Left lung (tissue), 10 donors: ENCODE results near the gene MYO15A. TPM values are rescaled to one million over a fixed set of nuclear protein-coding genes. Genes with fewer than 3 reads are reported as not detected.

Experiments used
- ATAC-seq: fragments of 200-7000 bp; cut with Tn5 transposase; one replicate; pipeline ENCODE4 v1.9.1; 2020; ENCODE audit warnings: moderate library complexity
- DNase-seq, 4 donors: peaks; one replicate each; pipeline ENCODE4 v3.0.0-alpha.2; 2013 to 2020
- H3K27ac ChIP-seq, 2 donors: fragments of 200-600 bp; sonication (generic) in 1 of 2; one replicate each; pipeline versions ENCODE4 v1.5.0 to v1.8.0; 2020 to 2021
- H3K27me3 ChIP-seq, 2 donors: fragments of 200-600 bp; sonication (generic) in 1 of 2; one replicate each; pipeline versions ENCODE4 v1.5.0 to v1.8.0; 2020 to 2021
- H3K36me3 ChIP-seq, 2 donors: fragments of 200-600 bp; sonication (generic) in 1 of 2; one replicate each; pipeline versions ENCODE4 v1.5.0 to v1.8.0; 2020 to 2021
- H3K4me1 ChIP-seq, 2 donors: fragments of 200-600 bp; one replicate each; pipeline ENCODE4 v1.8.0; 2021
- H3K4me3 ChIP-seq, 2 donors: fragments of 200-600 bp; sonication (generic) in 1 of 2; one replicate each; pipeline versions ENCODE4 v1.5.0 to v1.8.0; 2020 to 2021; ENCODE audit warnings: mild to moderate bottlenecking in 1 of 2
- H3K9me3 ChIP-seq, 2 donors: fragments of 200-600 bp; sonication (generic) in 1 of 2; one replicate each; pipeline versions ENCODE4 v1.5.0 to v1.8.0; 2020 to 2021
- CTCF ChIP-seq, 2 donors: fragments of 200-600 bp; sonication (generic) in 1 of 2; IDR thresholded peaks; one replicate each; pipeline versions ENCODE4 v1.5.0 to v1.8.0; 2021; ENCODE audit warnings: antibody characterized with exemption in 2 of 2
- intact Hi-C, 2 donors: fragments of 100-400 bp; cut with DNase I; formaldehyde crosslinking; loops; one replicate each; pipeline versions ENCODE4 v1.11.2 to v1.14.2; 2022
- polyA plus RNA-seq, 6 donors: library from polyadenylated mRNA; unstranded; fragments of 120-200 nt; gene quantifications; one replicate each; pipeline ENCODE4 v1.2.1, GENCODE V29; 2013; ENCODE audit not compliant: insufficient read length in 6 of 6
- total RNA-seq, 2 donors: library from RNA; stranded (reverse); fragmentation: NEBNext Ultra II Directional; extraction: Animal tissue kit (Norgen Biotek cat#: 25700); gene quantifications; one replicate each; pipeline ENCODE4 v1.2.1, GENCODE V29; 2021
- donor health status: DM: no; HTN: yes; CAD: no.
- donor health status: DM: no; HTN: no; CAD: no.

MYO15A gene
- total and polyA plus RNA-seq, 8 donors = 1.3 to 3.2 (median 2.6) TPM

DNA sequence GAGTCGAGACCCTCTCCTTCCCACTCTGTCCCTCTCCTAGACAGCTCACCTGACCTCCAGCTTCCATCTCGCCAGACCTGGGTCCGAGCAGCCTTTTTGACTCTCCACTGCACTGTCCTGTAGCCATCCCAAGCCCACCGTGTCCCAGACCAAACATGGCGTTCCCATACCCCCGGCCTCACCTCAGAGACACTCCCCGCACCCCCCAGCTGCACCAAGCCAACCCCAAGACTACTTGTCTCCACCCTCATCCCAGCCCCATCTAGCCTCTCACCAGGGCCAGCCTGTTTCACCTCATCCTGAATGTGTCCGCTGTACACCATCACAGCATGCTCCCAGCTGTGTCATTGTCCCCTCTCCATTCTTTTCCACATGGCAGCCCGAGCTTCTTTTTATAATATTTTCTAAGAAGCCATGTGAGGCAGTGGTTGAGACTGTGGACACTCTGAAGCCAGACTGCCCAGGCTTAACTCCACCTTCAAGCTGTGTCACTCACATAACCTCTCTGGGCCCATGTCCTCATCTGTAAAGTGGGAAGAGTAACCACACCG is 1.5 kb downstream of the MYO15A start:
- Histone ChIP-seq H3K4me3 (no peak overlapping the region), H3K27ac (no peak overlapping the region), H3K27me3 (no peaks in the 10 kb centered on the region), H3K9me3 (no peaks in the 10 kb centered on the region), H3K4me1 (no peaks in the 10 kb centered on the region), H3K36me3 (peaks cover 0 to 29% of the 10 kb centered on the region in 2 donors)
- TF ChIP-seq CTCF (IDR thresholded peaks at IDR 0.05) = no peak
- DNase-seq (no peak), ATAC-seq (no peak)
- intact Hi-C loops = no loop called here

- TF ChIP-seq CTCF (IDR thresholded peaks at IDR 0.05) = no peak
- Histone ChIP-seq H3K4me3 (no peak overlapping the region), H3K4me1 (no peaks in the 10 kb centered on the region), H3K27ac (no peak overlapping the region), H3K27me3 (no peaks in the 10 kb centered on the region), H3K36me3 (peaks cover 0 to 22% of the 10 kb centered on the region in 2 donors), H3K9me3 (no peaks in the 10 kb centered on the region)
- intact Hi-C loops = no loop called here
- ATAC-seq (no peak), DNase-seq (no peak)
These were observed 2.1 kb downstream of the MYO15A start for GRCh38 chr17:18110636-18111145.

DNA sequence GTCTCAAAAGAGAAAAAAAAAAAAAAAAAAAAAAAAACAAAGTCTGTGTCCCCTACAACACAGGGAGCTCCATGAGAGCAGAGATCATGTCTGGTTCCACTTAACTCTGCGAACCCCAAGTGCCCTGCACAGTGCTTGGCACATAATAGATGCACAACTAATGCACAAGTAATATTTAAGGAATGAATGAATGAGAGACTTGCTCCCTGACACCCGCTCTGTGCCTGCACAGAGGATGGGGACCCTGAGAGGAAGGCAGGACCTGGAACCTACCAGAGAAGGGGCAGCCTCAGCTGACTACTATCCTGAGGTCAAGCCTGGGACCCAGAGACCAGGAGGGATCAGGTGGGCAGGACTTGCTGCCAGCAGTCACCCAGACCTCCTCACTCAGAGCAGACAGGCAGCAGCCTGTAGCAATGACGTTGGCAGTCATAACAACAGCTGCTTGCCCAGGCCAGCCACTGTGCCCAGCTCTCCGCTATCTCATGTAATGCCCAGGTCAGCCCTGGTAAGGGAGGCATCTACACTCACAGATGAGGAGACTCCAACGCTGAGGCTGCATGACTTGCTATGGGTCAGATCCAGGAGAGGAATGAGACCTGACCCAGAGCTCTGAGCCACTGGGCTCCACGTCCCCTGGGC is 2.9 kb downstream of the MYO15A start:
- no peak overlapping the region for H3K4me3 ChIP-seq
- H3K27me3 ChIP-seq = no peaks in the 10 kb centered on the region
- no peak for TF ChIP-seq CTCF (IDR thresholded peaks at IDR 0.05)
- H3K36me3 ChIP-seq = peaks cover 0 to 14% of the 10 kb centered on the region in 2 donors
- H3K27ac ChIP-seq = no peak overlapping the region
- no peaks in the 10 kb centered on the region for H3K9me3 ChIP-seq
- ATAC-seq = no peak
- H3K4me1 ChIP-seq = no peaks in the 10 kb centered on the region
- DNase-seq = no peak
- intact Hi-C loops = no loop called here

DNA sequence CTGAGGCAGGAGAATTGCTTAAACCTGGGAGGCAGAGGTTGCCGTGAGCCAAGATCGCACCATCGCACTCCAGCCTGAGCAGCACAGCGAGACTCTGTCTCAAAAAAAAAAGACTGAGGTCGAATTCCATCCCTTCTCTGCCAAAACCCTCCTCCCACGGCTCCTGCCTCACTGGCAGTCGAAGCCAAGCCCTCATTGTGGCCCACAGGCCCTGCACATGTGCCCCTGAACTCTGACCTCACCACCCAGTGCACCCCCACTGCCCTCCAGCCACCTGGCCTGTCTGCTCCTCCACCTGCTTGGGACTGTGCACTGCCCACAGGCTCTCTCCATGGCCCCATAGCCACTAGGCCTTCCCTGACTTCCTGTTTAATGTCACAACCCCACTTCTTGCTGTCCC is 7.0 kb downstream of the MYO15A start:
- Histone ChIP-seq H3K4me1 (no peaks in the 10 kb centered on the region), H3K9me3 (peaks cover 0 to 19% of the 10 kb centered on the region in 2 donors), H3K4me3 (no peak overlapping the region), H3K27ac (no peak overlapping the region), H3K36me3 (no peaks in the 10 kb centered on the region), H3K27me3 (no peaks in the 10 kb centered on the region)
- TF ChIP-seq CTCF (IDR thresholded peaks at IDR 0.05) = no peak
- ATAC-seq (no peak), DNase-seq (no peak)
- intact Hi-C loops = no loop called here

GRCh38 chr17:18116078-18116477 is 7.5 kb downstream of the MYO15A start:
- Histone ChIP-seq H3K9me3 (peaks cover 0 to 19% of the 10 kb centered on the region in 2 donors), H3K4me3 (no peak overlapping the region), H3K27me3 (no peaks in the 10 kb centered on the region), H3K4me1 (no peaks in the 10 kb centered on the region), H3K36me3 (no peaks in the 10 kb centered on the region), H3K27ac (no peak overlapping the region)
- no peak for ATAC-seq
- DNase-seq = no peak
- TF ChIP-seq CTCF (IDR thresholded peaks at IDR 0.05) = no peak
- intact Hi-C loops = no loop called here
